ENCODE data around the gene UGT3A2. TPM values are rescaled to one million over a fixed set of nuclear protein-coding genes. Genes with fewer than 3 reads are reported as not detected.

Gene UGT3A2
- total RNA-seq, 2 donors from 2014 or later: not detected

Other genes starting within 250 kb of the UGT3A2 start
- gene IL7R, start 210.0 kb downstream of the UGT3A2 start, total RNA-seq: 1,000 to 10,000 TPM in 1 of 2 donors, 100 to 1,000 TPM in 1; 860 to 1,128 TPM
- not detected for gene CAPSL, start 128.3 kb downstream of the UGT3A2 start, total RNA-seq
- not detected for gene UGT3A1, start 75.5 kb downstream of the UGT3A2 start, total RNA-seq
- 10 to 100 TPM in 1 of 2 donors, 1 to 10 TPM in 1; 5.9 to 10.7 TPM for gene LMBRD2, start 85.0 kb upstream of the UGT3A2 start, total RNA-seq
- gene SKP2, start 85.2 kb upstream of the UGT3A2 start, total RNA-seq: 10 to 100 TPM; 10.4 to 10.8 TPM
- gene NADK2, start 175.0 kb upstream of the UGT3A2 start, total RNA-seq: 10 to 100 TPM; 10.4 to 12.0 TPM
- not detected for gene RANBP3L, start 235.0 kb upstream of the UGT3A2 start, total RNA-seq

Data from T-helper 17 cell (primary cell).